Neural progenitor cell (in vitro differentiated cells): ENCODE results near the gene KRTAP1-3. TPM values are rescaled to one million over a fixed set of nuclear protein-coding genes. Genes with fewer than 3 reads are reported as not detected.
A peak's percentile ranks its signal among the peaks of the same experiment; 100 is the strongest.
"Not testable (repeated sequence)": the region's sequence is repeated elsewhere in the genome, so short reads cannot be mapped to it uniquely, and the experiment has no call there.

Experiments
- DNase-seq: peaks from one replicate; pipeline ENCODE4 v3.0.0-alpha.2; 2016; ENCODE audit warnings: low spot score
- H2AFZ ChIP-seq: fragments of 200-600 bp; sonication (generic); replicated peaks from 2 replicates; pipeline ENCODE4 v1.6.1; 2016; ENCODE audit warnings: antibody characterized with exemption
- H3F3A ChIP-seq: fragments of 200-600 bp; sonication (generic); 2 replicates; pipeline ENCODE4 v1.6.1; 2016; ENCODE audit warnings: antibody characterized with exemption, low read depth
- H3K27ac ChIP-seq: fragments of 200-600 bp; sonication (generic); 2 replicates; pipeline ENCODE4 v1.5.1; 2016; ENCODE audit warnings: mild to moderate bottlenecking
- H3K27me3 ChIP-seq: fragments of 200-600 bp; sonication (generic); 2 replicates; pipeline ENCODE4 v1.6.1; 2016; ENCODE audit warnings: mild to moderate bottlenecking, moderate library complexity
- H3K36me3 ChIP-seq: fragments of 200-600 bp; sonication (generic); 2 replicates; pipeline ENCODE4 v1.5.1; 2016
- H3K4me1 ChIP-seq: fragments of 200-600 bp; sonication (generic); 2 replicates; pipeline ENCODE4 v1.6.1; 2016; ENCODE audit warnings: mixed run types
- H3K4me2 ChIP-seq: fragments of 200-600 bp; sonication (generic); 2 replicates; pipeline ENCODE4 v1.6.1; 2016
- H3K4me3 ChIP-seq: fragments of 200-600 bp; sonication (generic); 2 replicates; pipeline ENCODE4 v1.5.1; 2016
- H3K79me2 ChIP-seq: fragments of 200-600 bp; sonication (generic); 2 replicates; pipeline ENCODE4 v1.6.1; 2016; ENCODE audit warnings: low read depth
- H3K9ac ChIP-seq: fragments of 200-600 bp; sonication (generic); 2 replicates; pipeline ENCODE4 v1.6.1; 2016
- H3K9me3 ChIP-seq: fragments of 200-600 bp; sonication (generic); 2 replicates; pipeline ENCODE4 v1.5.1; 2016; ENCODE audit warnings: low read depth
- H4K20me1 ChIP-seq: fragments of 200-600 bp; sonication (generic); 2 replicates; pipeline ENCODE4 v1.6.1; 2016; ENCODE audit warnings: low read depth
- H3K27ac Mint-ChIP-seq: 3 replicates; pipeline ENCODE4 v1.8.0; 2021; ENCODE audit warnings: mixed read lengths
- H3K27me3 Mint-ChIP-seq: 2 replicates; pipeline ENCODE4 v1.8.0; 2022; ENCODE audit warnings: low read depth, mild to moderate bottlenecking, inconsistent platforms, moderate library complexity, mixed read lengths; ENCODE audit not compliant: insufficient read depth
- H3K36me3 Mint-ChIP-seq: 3 replicates; pipeline ENCODE4 v1.8.0; 2021; ENCODE audit warnings: mixed read lengths
- H3K4me1 Mint-ChIP-seq: 3 replicates; pipeline ENCODE4 v1.8.0; 2021; ENCODE audit warnings: mixed read lengths
- H3K4me3 Mint-ChIP-seq: 3 replicates; pipeline ENCODE4 v1.8.0; 2021; ENCODE audit warnings: mild to moderate bottlenecking, moderate library complexity, mixed read lengths
- H3K9me3 Mint-ChIP-seq: 3 replicates; pipeline ENCODE4 v1.8.0; 2020; ENCODE audit warnings: mixed read lengths
- CTCF ChIP-seq: fragments of 200-600 bp; sonication (generic); IDR thresholded peaks from 2 replicates; pipeline ENCODE4 v1.5.1; 2017; ENCODE audit warnings: antibody characterized with exemption, mild to moderate bottlenecking
- EZH2 ChIP-seq: fragments of 200-600 bp; sonication (generic); IDR thresholded peaks from 2 replicates; pipeline ENCODE4 v1.6.1; 2017; ENCODE audit warnings: antibody characterized with exemption, mild to moderate bottlenecking, moderate library complexity
- EZH2phosphoT487 ChIP-seq: fragments of 200-600 bp; sonication (generic); IDR thresholded peaks from 2 replicates; pipeline ENCODE4 v1.6.1; 2017; ENCODE audit warnings: antibody characterized with exemption
- total RNA-seq: library from RNA; depleted of rRNA; stranded (reverse); fragments of >200 nt; gene quantifications from 2 replicates; pipeline ENCODE4 v1.2.3, GENCODE V29; 2015; ENCODE audit warnings: low replicate concordance

The KRTAP1-3 gene
- total RNA-seq, 1 donor from 2014 or later: not detected

GRCh38 chr17:41001795-41002194, 32.9 kb downstream of the KRTAP1-3 start:
- Mint-ChIP-seq H3K4me1 (peaks cover 6% of the 10 kb centered on the region), H3K4me3 (no peak overlapping the region), H3K27me3 (no peaks in the 10 kb centered on the region), H3K36me3 (no peaks in the 10 kb centered on the region), H3K9me3 (no peaks in the 10 kb centered on the region), H3K27ac (no peak overlapping the region)
- H3K9ac ChIP-seq: no peak overlapping the region
- H3K9me3 ChIP-seq: no peaks in the 10 kb centered on the region
- no peaks in the 10 kb centered on the region for H3K79me2 ChIP-seq
- no peak for DNase-seq
- no peaks in the 10 kb centered on the region for H3F3A ChIP-seq
- TF ChIP-seq EZH2: no peak
- no peak for TF ChIP-seq CTCF
- no peak for TF ChIP-seq EZH2phosphoT487
- peaks cover 4% of the 10 kb centered on the region for H3K4me1 ChIP-seq
- H3K4me3 ChIP-seq: no peak overlapping the region
- no peaks in the 10 kb centered on the region for H3K36me3 ChIP-seq
- no peak overlapping the region for H3K27ac ChIP-seq
- no peak overlapping the region for H2AFZ ChIP-seq
- H3K4me2 ChIP-seq: no peak overlapping the region
- H3K27me3 ChIP-seq: no peaks in the 10 kb centered on the region
- H4K20me1 ChIP-seq: no peaks in the 10 kb centered on the region

DNA sequence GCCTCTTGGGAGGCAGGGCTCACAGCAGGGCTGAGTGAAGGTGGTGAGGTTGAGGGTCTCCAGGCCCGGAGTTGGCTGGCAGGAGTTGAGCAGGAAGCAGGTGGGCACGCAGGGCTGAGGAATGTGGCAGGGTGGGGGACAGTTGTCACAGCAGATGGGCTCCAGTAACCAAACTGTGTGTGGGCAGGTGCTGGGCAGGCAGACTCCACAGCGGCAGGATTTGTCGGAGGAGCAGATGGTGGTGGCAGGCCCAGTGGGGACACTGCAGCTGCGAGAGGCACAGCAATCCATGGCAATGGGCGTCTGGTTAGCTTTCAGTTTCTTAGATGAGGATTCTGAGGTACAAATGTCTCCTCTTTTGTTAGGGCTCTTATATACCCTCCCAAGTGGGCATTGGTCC, 35.1 kb downstream of the KRTAP1-3 start, which contains the start of gene KRTAP3-2:
TSS of gene KRTAP3-2 (minus strand) at position 344 of the 400 bp plus-strand sequence. CDS start at position 291, 53 bp downstream.
- not testable (repeated sequence) for H3K9me3 ChIP-seq, H3K4me1 ChIP-seq, H3K4me2 ChIP-seq, H3K36me3 ChIP-seq, H3K36me3 Mint-ChIP-seq, H3K9me3 Mint-ChIP-seq, H3K9ac ChIP-seq, H3K79me2 ChIP-seq, H4K20me1 ChIP-seq, H3K27ac ChIP-seq, H3F3A ChIP-seq, DNase-seq, H3K4me1 Mint-ChIP-seq, H3K4me3 ChIP-seq, H3K27ac Mint-ChIP-seq, H3K4me3 Mint-ChIP-seq, H2AFZ ChIP-seq, H3K27me3 Mint-ChIP-seq, H3K27me3 ChIP-seq

DNA sequence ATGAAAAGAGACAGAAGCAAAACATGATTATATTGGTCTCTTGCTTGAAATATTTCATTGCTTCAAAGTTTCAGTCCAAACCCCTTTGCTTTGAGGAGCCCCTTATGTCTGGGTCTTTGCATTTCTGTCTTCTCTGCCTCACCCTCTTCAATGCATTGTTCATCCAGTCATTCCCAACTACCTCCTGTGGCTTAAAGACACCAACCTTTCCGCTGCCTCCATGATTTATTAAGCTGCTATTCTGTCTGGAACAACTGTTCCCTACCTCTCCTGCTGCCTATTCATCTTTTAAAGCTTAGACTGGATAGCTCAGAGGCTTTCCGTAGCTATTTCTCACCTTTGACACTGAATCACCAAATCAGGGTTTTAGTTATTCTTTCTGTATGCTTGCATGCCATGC, 37.3 kb downstream of the KRTAP1-3 start:
- H3K4me1 Mint-ChIP-seq: no peaks in the 10 kb centered on the region
- H3K27ac Mint-ChIP-seq: peak overlapping the region; percentile 9
- Histone ChIP-seq H3K9me3 (no peaks in the 10 kb centered on the region), H3K36me3 (no peaks in the 10 kb centered on the region), H3K79me2 (no peaks in the 10 kb centered on the region), H3K27ac (no peak overlapping the region), H3K27me3 (no peaks in the 10 kb centered on the region), H3K4me1 (no peaks in the 10 kb centered on the region), H4K20me1 (no peaks in the 10 kb centered on the region), H3K4me3 (no peak overlapping the region), H3K4me2 (no peak overlapping the region), H2AFZ (peak overlapping the region; percentile 1), H3F3A (no peaks in the 10 kb centered on the region), H3K9ac (no peak overlapping the region)
- no peak for TF ChIP-seq EZH2phosphoT487
- no peak for TF ChIP-seq EZH2
- no peak for TF ChIP-seq CTCF
- DNase-seq: no peak
- H3K36me3 Mint-ChIP-seq: no peaks in the 10 kb centered on the region
- H3K9me3 Mint-ChIP-seq: no peaks in the 10 kb centered on the region
- no peaks in the 10 kb centered on the region for H3K27me3 Mint-ChIP-seq
- no peak overlapping the region for H3K4me3 Mint-ChIP-seq

GRCh38 chr17:40996829-40997228, 37.8 kb downstream of the KRTAP1-3 start:
- no peaks in the 10 kb centered on the region for H3K9me3 Mint-ChIP-seq
- DNase-seq: no peak
- no peak overlapping the region for H3K4me3 Mint-ChIP-seq
- no peak overlapping the region for H3K9ac ChIP-seq
- H3K4me2 ChIP-seq: no peak overlapping the region
- no peaks in the 10 kb centered on the region for H3K79me2 ChIP-seq
- TF ChIP-seq EZH2 (no peak), EZH2phosphoT487 (no peak), CTCF (no peak)
- no peaks in the 10 kb centered on the region for H3K27me3 Mint-ChIP-seq
- no peaks in the 10 kb centered on the region for H3K36me3 ChIP-seq
- H4K20me1 ChIP-seq: no peaks in the 10 kb centered on the region
- H3K27ac Mint-ChIP-seq: no peak overlapping the region
- H3K27me3 ChIP-seq: no peaks in the 10 kb centered on the region
- H3K9me3 ChIP-seq: no peaks in the 10 kb centered on the region
- H3K4me3 ChIP-seq: no peak overlapping the region
- H3K27ac ChIP-seq: no peak overlapping the region
- H3K4me1 ChIP-seq: no peaks in the 10 kb centered on the region
- no peak overlapping the region for H2AFZ ChIP-seq
- H3K36me3 Mint-ChIP-seq: no peaks in the 10 kb centered on the region
- no peaks in the 10 kb centered on the region for H3F3A ChIP-seq
- no peaks in the 10 kb centered on the region for H3K4me1 Mint-ChIP-seq
